ENCODE data around the gene PHLDB1.

DNA sequence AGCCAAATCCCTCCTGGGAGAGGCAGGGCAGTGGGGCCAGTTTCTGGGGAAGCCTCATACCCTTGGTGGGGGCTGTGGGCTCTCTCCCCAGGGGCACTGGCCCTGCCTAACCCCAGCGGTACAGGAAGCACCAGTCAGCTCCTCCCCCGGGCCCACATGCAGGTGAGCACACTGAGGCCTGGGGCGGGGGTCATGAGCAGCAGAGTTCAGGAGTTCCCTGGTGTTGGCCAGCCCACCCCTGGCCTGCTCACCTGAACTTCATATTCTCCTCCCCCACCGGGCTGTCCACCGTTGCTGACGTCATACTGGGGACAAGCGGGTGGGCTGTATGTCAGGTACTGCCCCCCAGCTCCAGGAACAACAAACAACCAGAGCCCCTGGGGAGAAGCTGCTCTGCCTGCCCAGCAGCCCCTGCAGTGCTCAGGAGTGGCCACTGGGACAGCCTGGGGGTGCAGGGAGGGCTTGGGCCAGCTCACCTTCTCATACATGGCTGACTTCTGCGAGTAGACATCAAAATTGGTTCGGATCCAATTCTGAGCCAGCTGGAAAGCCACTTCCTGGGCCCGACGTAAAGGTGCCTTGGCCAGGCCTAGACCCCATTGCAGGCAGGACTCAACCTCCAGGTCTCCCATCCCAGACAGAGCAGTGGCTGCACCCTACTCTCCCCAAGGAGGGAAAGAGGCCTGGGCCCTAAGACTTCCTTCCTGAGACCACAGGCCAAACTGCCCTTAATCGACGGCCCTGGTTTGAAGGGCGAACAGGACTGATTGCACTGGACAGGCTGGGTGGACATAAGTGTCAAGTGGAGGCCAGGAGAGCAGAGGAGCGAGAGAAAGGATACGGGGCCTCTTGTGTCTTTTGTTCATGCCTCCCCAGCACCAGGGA, 51.3 kb downstream of the PHLDB1 start:
- TF ChIP-seq, protein P1, sequence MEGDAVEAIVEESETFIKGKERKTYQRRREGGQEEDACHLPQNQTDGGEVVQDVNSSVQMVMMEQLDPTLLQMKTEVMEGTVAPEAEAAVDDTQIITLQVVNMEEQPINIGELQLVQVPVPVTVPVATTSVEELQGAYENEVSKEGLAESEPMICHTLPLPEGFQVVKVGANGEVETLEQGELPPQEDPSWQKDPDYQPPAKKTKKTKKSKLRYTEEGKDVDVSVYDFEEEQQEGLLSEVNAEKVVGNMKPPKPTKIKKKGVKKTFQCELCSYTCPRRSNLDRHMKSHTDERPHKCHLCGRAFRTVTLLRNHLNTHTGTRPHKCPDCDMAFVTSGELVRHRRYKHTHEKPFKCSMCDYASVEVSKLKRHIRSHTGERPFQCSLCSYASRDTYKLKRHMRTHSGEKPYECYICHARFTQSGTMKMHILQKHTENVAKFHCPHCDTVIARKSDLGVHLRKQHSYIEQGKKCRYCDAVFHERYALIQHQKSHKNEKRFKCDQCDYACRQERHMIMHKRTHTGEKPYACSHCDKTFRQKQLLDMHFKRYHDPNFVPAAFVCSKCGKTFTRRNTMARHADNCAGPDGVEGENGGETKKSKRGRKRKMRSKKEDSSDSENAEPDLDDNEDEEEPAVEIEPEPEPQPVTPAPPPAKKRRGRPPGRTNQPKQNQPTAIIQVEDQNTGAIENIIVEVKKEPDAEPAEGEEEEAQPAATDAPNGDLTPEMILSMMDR (IDR thresholded peaks at IDR 0.05 in 4 of 5, conservative IDR thresholded peaks at IDR 0.05 in 1 of 5), result peak in 1 of 5 experiments; percentile 30
- no peak for TF ChIP-seq POLR2A (IDR thresholded peaks at IDR 0.05)
